Hematopoietic multipotent progenitor cell treated with erythropoietin and hydrocortisone succinate and interleukin-3 and kit ligand, for 17 days (in vitro differentiated cells): Measurements from ENCODE around the gene NEUROG1.

Source experiments
- DNase-seq: peaks from one replicate; pipeline ENCODE4 v3.0.0-alpha.2; 2015; ENCODE audit warnings: low spot score

The NEUROG1 gene, protein sequence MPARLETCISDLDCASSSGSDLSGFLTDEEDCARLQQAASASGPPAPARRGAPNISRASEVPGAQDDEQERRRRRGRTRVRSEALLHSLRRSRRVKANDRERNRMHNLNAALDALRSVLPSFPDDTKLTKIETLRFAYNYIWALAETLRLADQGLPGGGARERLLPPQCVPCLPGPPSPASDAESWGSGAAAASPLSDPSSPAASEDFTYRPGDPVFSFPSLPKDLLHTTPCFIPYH

DNA sequence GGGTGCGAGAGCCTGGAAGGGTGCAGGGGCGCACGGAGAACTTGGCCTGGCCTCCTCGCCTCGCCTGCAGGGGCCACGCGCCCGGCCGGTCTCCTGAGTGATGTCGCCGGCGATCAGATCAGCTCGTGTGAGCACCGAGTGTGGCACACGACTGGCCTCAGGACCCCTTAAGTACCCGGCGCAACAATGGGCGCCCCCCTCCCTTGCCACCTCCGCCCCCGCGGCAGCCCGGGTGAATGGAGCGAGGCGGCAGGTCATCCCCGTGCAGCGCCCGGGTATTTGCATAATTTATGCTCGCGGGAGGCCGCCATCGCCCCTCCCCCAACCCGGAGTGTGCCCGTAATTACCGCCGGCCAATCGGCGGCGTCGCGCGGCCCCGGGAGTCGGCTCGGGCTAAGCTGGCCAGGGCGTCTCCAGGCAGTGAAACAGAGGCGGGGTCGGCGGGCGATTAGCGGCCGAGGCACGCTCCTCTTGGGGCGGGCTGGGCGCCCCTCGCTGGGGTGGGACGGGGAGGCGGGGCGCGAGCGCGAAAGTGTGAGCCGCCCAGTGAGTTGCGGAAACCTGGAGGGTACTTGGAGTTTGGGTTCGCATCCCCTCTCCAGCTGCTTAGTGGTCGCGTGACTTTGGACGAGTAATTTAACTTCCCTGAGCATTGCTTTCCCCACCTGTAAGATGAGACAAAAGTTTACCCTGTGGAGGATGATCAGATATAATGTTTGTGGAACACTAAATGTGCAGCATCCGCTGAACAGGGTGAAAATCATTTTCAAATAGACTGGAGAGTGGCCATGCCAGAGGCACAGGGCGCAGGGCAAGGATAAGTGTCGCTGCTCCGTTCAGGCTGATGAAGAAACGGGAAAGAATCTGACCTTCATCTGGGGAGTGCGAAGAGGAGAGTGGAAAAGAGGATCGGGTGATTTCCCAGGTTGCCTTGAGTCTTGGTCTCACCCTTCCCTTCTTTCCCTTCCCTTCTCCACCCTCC is at the start of gene NEUROG1:
Gene NEUROG1 (minus strand): TSS at position 145 of the 982 bp plus-strand sequence. CDS start 274 bp downstream, outside the sequence.
- no peak for DNase-seq

DNA sequence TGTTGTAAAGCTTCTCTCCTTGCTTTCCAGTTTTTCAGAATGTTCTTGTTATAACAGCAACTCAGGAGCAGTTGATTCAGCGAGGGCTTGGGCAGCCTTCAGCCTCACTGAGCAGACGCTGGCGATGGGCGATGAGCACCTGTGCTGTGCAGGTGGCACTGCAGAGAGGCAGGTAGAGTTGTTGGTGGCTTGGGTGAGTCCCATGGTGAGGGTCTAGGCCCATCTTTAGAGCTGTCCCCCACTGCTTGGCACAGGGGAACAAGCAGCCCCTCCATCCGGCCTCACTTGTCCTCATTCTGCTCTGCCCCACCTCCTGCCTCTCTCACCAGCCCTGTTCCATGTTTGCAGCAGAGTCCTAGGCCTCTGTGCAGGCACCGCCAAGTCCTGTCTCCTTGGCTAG is 49.2 kb upstream of the NEUROG1 start:
- no peak for DNase-seq

DNA sequence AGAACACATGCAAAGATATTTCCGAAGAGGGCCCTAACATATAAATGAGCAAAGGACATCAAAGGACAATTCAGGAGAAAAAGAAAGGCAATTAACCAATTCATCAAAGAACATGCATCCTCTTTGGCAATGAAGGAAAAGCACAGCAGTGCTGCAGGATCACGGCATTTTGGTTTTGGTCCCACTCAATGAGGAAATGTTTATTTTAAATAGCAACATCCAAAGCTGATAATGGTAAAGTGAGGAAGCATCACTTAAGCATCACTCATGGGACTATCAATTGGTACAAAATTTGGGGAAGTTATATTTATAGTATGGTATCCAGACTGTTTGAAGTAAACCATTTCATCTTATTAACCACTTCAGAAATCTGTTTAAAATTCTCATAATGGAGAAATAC is 48.5 kb upstream of the NEUROG1 start:
- DNase-seq: no peak

DNA sequence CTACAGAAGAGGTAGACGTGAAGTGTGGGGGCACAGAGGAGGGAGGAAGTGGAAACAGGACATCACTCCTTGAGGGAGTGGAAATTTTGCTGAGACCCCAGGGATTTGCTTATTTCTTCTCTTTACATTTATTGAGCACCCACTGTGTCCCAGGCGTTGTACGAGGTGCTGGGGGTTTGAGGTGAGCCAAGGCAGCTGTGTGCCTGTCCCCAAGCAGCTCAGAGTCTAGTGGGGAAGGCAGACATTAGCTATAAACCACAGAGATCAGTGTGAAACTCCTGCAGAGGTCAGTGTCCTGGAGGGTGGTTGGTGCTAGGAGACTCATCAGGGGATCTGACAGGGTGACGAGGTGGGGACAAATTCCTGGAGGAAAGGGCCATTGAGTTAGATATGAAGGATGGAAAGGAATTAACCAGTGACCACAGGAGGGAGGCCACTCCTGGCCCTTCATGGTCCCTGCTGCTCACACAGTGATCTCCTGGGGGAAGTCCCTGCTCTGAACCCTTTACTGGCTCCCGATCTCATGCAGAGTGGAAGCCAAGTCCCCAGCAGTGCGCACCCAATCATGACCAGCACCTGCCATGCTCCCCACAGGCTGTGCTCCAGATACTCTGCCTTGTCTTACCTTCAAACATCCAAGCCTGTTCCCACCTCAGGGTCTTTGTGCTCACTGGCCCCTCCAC is 46.5 kb upstream of the NEUROG1 start:
- DNase-seq: no peak

DNA sequence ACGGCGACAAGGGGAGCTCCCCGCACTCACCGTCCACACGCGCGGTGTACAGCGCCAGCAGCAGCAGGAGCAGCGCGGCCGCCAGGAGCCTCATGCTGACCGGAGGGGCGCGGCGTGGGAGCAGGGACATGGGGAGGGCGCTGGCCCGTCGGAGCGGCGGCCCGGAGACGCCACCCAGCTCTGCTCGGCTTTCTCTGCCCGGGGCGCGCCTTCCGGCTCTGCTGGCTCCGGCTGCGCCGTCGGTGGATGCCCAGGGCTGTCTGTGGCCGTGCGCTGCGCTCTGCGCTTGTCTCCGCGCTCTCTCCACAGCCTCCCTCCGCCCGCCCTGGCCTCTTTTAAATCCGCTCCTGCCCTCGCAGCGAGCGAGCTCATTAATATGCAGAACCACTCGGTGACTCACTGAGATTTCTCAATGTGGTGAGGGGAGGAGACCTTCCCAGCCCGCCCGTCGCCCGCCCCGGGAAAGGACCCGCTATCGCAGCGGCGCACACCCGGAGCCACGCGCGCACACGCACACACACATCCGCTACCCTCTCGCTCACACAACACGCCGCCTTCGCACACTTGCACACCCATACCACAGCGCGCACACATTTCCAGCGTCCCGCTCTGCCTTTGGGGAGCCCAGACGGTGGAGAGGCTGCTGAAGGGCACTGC is 43.0 kb upstream of the NEUROG1 start, which contains the start of gene CXCL14:
Gene CXCL14 (minus strand): TSS at position 307 of the 657 bp plus-strand sequence. CDS start 213 bp downstream, at position 94.
- DNase-seq: no peak

DNA sequence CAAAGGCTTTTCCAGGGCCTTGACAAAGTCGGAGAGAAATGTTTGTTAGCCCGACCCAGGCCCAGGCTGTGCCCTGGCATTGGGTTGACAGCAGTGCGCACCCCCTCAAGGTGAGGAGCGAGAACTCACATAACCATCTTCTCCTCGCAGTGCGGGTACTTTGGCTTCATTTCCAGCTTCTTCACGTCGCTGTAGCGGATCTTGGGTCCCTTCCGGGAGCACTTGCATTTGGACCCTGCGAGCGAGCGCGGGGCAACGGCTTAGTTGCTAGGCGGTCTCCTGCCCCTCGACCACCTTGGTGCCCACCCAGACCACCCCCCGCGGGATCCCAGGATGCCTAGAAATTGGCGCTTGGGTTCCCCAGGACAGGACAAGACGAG is 42.5 kb upstream of the NEUROG1 start:
- DNase-seq: no peak

DNA sequence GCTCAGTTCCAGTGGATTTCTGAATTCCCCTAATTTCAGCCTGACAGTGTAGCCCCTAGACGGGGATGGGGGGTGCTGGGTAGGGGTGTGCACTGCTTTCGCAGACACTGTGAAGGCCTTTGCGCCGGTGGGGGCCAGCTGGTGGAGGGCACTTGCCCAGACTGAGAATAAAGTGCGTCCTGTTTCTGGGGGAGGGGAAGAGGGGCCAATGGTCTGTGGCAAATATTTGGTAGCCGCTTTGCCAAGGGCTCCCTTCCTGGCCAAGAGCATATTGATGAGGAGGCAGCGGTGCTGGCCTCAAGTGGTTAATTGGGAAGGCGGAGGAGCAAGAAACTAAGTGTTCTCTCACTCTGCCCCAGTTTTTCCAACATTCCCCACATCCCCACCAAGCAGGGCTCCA is 41.7 kb upstream of the NEUROG1 start:
- DNase-seq: no peak

DNA sequence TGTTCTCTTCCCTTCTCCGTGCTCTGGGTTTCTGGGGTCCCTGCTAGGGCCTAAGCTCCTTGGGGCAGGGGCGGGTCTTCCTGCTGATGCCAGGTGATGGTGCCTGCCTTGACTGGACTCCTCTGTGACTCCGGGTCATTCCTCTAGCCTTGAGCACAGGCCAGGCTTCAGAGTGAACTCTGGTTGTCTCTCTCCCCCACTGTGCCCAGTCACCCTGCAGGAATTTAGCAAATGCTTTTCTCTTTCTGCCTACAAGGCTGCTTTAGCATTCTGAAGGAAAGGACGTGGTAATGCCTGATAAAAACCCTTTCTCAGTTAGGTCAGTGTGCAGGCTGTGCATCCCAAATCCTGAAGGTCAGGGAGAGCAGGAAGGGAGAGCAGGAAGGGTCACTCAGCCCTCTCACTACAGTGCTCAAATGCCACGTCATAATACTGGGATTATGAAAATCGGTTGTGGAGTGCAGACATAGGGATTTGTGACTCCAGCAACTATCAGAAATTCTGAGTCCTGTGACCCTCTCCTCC is 40.4 kb upstream of the NEUROG1 start:
- no peak for DNase-seq

DNA sequence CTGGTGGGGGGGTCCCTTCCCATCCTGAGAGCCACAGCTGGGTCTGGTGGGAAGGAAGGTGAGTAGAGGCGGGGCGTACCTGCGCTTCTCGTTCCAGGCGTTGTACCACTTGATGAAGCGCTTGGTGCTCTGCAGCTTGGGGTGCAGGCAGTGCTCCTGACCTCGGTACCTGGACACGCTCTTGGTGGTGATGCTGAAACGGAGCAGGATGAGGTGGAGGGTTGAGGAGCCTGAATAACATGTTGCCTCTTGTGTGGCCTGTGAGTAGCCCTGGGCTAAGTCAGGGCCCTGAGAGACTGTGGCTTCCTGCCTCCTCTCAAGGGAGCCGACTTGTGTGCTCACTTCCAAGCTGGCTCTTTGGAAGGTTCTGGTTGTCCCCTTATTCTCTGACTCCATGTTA is 38.7 kb upstream of the NEUROG1 start:
- no peak for DNase-seq

DNA sequence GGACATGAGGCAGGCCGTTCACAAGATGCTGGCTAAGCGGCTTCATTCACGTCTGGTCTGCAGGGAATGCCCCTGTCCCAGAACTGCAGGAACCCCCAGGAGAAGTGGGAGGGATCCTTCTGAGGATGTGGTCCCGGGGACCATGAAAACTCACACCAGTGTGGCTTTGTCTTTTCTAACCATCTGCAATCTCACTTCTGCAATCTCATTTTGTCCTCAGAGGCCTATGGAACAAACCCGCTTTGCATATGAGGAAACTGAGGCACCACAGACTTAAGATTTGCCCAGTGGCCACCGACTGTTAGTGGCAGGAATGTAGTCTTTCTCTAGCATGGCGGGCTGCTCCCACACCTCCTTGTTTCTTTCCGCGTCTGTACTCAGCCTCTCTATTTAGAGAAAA is 36.1 kb upstream of the NEUROG1 start:
- DNase-seq: no peak

DNA sequence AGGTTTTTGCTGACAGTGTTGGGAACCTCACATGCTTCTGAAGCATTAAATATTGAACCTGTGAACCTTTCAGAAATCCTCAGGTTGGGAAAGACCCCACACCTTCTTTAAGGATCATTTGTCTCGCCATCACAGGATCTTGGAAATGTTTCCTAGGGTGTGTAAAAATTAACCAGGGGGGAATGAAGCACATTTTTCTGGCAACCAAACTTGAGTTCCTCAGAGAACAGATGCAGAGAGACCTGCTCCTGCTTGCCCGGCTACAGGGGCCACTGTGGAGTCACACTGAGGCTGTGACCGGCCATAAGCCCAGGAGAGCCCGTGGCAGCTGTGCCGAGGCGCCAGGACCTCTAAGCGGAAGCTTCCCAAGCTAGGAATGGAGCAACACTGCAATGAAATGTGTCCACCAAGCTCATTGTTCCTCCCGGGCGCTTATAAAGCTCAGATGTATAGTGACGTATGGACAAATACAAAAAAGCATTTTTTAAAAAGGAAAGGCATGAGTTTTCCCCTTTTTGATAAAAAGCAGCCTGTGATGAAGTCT is 35.4 kb upstream of the NEUROG1 start:
- DNase-seq: no peak

DNA sequence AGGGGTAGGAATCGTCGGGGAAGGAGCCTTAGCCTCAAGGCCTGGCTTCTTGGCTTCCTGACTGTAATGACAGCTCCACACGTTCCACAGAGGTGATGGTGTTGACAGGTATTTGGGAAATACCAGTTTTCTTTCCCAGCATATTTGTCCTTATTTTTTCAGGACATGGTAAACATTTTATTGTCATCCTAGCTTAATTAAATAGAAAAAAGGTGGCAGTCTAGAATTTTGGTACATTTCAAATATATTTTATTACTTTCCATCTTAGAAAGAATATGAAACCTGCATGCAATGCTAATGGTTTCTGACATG is 34.6 kb upstream of the NEUROG1 start:
- no peak for DNase-seq

DNA sequence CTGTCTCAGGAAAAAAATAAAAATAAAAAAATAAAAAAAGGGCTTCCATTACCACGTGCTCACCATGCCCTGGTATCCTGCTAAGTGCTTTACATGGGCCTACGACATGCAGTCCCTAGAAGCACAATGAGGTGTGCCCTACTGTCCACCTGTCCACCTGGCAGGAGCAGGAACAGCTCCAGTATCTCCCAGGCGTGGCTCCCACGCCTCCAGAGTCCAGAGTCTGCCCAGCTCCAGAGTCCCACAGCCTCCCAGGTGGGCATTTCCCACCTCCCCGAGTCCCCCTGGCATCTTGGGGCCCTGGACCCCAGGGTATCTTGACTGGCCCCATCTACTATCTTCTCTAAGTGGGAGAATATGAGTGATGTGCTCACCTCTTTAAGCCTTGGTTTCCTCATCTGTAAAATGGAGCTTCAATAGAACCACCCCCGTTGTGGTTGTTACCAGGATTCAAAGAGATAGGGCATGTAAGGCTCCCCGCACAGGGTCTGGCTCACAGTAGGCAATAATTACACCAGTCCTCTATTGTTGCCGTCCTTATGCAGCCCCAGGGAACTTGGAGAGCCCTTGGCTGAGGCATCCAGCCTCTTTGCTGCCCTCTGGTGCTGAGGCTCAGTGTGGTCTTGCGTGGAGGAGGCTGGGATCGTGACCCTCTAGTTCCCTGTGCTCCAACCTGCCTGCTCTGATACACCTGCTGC is 34.1 kb upstream of the NEUROG1 start:
- no peak for DNase-seq

DNA sequence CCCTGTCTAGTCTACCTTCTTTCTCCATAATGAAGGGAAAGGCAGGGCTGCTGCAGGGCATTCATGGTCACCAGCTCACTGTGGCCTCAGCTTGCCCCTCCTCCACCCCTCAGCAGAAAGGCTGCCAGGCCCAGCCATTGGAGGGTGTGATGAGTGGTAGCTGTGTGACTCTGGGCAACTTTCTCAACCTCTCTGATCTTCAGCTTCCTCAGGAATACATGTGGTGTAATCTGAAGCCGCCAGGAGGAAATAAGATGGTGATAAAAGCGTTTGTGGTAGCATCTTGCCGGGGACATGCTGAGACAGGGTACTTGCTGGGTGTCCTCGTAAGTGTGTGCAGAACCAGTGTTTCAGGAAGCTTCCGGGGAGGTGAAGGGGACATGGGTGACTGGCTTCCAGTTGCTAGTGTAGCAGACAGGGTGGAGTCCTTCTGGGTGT is 33.2 kb upstream of the NEUROG1 start:
- DNase-seq: no peak

DNA sequence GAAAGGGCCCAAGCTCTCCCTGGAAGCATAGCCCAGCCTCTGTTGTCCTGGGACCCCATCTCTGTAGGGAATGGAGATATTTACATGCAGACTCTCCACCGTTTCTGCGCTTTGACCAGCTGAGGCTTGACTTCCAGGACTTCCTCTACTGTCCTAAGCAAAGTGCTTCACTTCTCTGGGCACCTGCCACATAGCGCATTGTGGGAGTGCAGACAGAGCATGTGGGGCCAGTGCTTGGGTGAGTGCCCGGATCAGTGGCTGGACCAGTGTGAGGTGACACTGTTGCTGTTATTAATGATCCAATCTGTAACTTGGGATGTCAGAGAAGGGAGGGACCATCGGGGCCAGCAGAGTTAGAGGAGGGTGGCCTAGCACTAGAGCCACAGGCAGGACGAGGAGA is 32.5 kb upstream of the NEUROG1 start:
- DNase-seq: no peak

DNA sequence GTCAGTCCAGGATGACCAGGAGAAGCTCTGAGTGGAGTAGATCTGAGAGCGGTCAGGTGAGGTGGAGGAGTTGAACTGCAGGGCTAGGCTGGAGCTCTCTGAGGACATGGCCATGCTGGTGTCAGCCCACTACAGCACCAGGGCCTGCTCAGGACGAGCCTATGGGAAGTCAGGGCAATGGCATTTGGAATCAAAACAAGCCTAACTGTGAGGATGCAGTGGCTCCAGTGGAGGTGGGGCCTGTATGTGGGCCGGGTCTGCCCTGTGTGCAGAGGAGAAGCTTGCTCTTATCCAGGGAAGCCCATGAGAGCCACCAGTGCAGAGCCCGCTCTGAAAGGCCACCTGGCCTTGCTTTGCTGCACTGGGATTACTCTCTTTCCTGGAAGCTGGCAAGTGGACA is 31.9 kb upstream of the NEUROG1 start:
- no peak for DNase-seq

DNA sequence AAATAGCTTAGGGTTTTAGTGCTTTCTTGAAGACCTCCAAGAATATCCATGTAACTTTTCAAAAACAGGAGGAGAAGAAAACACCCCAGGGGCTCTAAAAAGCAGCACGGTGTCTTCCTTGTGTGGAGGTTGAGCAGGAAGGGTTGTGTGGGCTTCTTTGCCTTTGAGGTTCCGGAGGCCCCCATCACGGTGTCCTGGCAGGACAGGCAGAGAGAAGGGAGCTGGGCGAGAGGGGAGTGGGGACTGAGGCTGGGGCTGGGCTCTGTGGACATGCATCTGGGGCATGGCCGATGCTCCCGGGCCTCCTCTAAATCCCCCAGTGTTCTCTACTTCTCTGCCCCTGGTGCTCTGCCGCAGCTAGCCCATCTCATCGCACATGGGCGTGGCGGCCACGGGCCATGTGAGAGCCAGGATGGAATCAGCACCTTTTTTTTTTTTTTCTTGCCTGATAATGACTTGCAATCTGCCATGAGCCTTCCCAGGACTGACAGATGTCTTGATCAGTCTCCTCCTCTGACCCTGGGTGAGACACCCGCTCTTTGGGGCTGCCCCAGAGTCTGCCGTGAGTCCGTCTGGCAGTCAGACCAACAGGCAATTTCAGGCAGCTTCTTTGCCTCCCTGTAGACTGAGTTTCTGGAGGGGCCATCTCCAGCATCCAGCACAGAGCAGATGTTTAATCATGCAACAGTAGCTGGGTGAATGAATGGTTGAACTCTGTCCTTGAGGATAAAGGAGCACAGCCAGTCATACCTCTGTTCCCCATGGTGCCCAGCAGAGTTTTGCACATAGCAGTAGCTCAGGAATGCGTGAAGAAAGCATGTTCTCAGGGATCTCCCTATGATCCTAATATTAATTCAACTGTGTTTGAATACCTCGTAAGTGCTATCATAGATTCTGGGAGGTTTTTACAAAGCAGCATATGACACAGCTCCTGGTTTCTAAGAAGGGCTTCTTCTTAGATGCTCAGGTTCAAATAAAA is 30.9 kb upstream of the NEUROG1 start:
- DNase-seq: peak; percentile 30

DNA sequence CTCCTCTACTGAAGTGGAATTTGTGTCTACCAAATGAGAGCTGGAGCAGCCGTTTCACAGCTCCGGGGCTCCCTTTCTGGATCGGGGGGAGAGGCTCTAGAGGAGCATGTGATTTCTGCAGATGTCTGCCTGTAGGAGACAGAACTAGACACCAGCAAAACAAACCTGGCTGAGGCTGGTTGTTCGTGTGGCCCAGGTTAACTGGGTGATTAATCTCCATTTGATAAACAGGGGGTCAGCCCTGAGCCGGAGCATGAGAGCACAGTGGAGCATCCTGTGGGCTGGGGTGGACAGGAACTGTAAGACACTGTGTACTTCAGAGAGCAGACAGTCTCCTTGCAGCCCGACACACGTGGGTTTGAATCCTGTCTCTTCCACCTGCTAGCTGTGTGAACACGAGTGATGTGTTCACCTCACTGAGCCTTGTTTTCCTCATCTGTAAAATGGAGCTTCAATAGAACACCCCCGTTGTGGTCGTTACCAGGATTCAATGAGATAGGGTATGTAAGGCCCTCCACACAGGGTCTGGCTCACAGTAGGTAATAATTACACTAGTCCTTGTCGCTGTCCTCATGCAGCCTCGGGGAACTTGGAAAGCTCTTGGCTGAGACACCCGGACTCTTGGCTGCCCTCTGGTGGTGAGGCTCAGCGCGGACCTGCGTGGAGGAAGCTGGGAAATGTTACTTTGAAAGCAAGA is 30.1 kb upstream of the NEUROG1 start:
- peak; percentile 79 for DNase-seq

DNA sequence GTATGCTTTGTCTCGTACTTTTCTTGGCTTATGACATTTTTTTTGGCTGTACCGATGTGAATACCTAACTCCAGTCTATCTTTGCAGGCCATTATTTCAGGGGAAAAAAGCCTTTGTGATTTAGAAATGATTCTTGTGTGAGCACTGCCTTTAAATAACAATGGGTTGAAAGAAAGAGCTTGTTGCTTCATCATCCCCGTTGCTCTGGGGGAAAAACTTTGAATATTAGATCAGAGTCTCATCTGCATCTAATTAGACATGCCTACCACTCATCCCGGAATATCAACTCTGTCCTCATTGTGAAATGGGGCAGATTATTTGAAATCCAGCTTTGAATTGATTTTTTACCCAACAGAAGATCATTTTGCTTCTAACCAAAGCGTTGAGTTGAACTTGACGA is 29.5 kb upstream of the NEUROG1 start:
- no peak for DNase-seq
